ENCODE measurements around the gene GIPC2. TPM values are rescaled to one million over a fixed set of nuclear protein-coding genes. Genes with fewer than 3 reads are reported as not detected.
"Not testable (repeated sequence)": the region's sequence is repeated elsewhere in the genome, so short reads cannot be mapped to it uniquely, and the experiment has no call there.

Gene GIPC2
- total RNA-seq, 1 donor from 2014 or later, result 1.6 TPM

DNA sequence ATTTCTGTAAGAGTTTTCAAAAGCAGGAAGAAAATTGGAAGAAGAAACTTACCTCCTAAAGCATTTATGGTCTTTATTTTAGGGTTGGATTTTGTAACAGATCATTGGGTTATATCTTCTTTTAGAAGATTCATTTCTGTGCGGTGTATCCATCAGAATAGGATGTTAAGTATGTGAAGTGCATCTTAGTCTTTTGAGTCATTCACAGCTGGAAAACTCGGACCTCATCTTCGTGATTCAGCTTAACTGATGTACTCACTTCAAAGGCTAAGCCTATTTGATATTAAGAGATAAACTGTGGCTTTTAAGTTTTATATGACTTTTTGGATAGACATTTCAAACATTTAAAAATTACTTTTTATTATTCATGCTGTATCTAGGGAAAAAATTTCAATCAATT lies 56.3 kb downstream of the GIPC2 start:
- TF ChIP-seq, protein P1, sequence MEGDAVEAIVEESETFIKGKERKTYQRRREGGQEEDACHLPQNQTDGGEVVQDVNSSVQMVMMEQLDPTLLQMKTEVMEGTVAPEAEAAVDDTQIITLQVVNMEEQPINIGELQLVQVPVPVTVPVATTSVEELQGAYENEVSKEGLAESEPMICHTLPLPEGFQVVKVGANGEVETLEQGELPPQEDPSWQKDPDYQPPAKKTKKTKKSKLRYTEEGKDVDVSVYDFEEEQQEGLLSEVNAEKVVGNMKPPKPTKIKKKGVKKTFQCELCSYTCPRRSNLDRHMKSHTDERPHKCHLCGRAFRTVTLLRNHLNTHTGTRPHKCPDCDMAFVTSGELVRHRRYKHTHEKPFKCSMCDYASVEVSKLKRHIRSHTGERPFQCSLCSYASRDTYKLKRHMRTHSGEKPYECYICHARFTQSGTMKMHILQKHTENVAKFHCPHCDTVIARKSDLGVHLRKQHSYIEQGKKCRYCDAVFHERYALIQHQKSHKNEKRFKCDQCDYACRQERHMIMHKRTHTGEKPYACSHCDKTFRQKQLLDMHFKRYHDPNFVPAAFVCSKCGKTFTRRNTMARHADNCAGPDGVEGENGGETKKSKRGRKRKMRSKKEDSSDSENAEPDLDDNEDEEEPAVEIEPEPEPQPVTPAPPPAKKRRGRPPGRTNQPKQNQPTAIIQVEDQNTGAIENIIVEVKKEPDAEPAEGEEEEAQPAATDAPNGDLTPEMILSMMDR (IDR thresholded peaks at IDR 0.05; ENCODE audit: insufficient read depth, low read length, poor library complexity, severe bottlenecking), result no peak
- DNase-seq (ENCODE audit: low read depth), result no peak
- Histone ChIP-seq H3K36me3 (ENCODE audit: control insufficient read depth, insufficient read depth, low read length) (no peaks in the 10 kb centered on the region), H3K4me3 (ENCODE audit: low read depth, low read length) (no peak overlapping the region), H3K27me3 (ENCODE audit: control insufficient read depth, insufficient read depth, low read length) (no peaks in the 10 kb centered on the region)

DNA sequence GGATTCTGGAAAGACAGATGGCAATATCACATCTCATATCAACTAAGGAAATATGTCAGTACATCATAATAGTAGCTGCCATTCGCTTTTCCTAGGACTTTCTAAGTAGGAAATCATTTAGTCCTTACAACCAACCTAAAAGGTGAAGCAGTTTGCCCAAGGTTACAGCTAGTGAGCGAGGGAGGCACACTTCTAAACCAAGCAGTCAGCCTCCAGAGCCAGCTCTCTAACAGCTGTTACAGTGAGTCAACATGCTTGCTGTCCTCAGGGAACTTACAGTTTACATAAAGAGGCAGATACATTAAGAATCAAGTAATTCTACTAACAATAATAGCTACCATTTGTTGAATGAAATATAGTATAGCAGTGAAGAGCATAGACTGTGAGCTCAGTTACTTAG lies 57.1 kb downstream of the GIPC2 start:
- no peak overlapping the region for H3K4me3 ChIP-seq (ENCODE audit: low read depth, low read length)
- no peaks in the 10 kb centered on the region for H3K27me3 ChIP-seq (ENCODE audit: control insufficient read depth, insufficient read depth, low read length)
- H3K36me3 ChIP-seq (ENCODE audit: control insufficient read depth, insufficient read depth, low read length), result no peaks in the 10 kb centered on the region
- TF ChIP-seq, protein P1 (IDR thresholded peaks at IDR 0.05; ENCODE audit: insufficient read depth, low read length, poor library complexity, severe bottlenecking), result no peak
- no peak for DNase-seq (ENCODE audit: low read depth)

DNA sequence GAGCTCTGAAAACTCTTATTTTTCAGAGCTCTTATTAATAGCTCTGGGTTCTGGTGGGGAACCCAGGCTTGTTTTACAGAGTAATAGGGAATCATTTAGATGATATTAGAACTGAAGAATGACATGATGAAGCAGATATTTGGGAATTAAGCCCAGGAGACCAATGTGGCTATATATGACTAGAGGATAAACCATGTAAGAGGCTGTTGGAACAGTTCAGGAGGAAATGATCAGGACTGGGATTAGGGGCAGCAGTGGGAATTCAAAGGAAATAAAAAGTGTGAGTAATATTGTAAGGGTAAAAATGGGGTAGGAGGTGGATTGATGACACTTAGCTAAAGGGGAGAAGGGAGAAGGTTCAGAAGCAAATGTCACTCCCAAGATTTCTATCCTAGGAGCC lies 58.6 kb downstream of the GIPC2 start:
- TF ChIP-seq, protein P1 (IDR thresholded peaks at IDR 0.05; ENCODE audit: insufficient read depth, low read length, poor library complexity, severe bottlenecking), result no peak
- DNase-seq (ENCODE audit: low read depth), result no peak
- Histone ChIP-seq H3K4me3 (ENCODE audit: low read depth, low read length) (no peak overlapping the region), H3K36me3 (ENCODE audit: control insufficient read depth, insufficient read depth, low read length) (no peaks in the 10 kb centered on the region), H3K27me3 (ENCODE audit: control insufficient read depth, insufficient read depth, low read length) (no peaks in the 10 kb centered on the region)

DNA sequence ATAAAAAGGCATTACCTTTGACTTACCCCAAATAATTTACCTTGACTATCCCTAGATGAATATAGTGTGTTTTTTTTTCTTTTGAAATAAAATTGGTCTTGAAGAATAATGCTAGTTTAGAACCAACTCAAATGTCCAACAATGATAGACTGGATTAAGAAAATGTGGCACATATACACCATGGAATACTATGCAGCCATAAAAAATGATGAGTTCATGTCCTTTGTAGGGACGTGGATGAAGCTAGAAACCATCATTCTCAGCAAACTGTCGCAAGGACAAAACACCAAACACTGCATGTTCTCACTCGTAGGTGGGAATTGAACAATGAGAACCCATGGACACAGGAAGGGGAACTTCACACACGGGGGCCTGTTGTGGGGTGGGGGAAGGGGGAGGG lies 63.9 kb downstream of the GIPC2 start:
- not testable (repeated sequence) for H3K27me3 ChIP-seq (ENCODE audit: control insufficient read depth, insufficient read depth, low read length); DNase-seq (ENCODE audit: low read depth); H3K4me3 ChIP-seq (ENCODE audit: low read depth, low read length); H3K36me3 ChIP-seq (ENCODE audit: control insufficient read depth, insufficient read depth, low read length)

DNA sequence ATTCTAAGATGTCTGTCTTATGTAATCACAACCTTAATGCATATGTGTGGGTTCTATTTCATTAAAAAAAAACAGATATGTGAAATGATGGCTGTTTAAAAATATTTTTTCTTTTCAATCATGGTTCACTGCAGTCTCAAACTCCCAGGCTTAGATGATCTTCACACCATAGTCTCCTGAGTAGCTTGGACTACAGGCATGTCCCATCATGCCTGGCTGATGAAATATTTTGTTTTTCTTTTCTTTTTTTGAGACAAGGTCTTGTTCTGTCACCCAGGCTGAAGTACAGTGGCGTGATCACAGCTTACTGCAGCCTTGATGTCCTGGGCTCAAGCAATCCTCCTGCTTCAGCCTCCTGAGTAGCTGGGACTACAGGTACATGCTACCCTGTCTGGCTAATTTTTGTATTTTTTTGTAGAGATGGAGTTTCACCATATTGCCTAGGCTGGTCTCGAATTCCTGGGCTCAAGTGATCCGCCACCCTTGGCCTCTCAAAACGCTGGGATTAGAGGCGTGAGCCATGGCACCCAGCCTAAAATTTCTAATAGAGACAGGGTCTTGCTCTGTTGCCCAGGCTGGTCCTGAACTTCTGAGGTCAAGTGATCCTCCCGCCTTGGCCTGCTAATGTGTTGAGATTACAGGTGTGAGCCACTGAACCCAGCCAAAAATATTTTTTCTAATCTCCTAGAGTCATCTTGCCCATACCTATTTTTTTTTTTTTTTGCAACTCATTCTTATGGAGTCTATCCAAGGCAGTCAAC lies 67.6 kb downstream of the GIPC2 start:
- TF ChIP-seq, protein P1 (IDR thresholded peaks at IDR 0.05; ENCODE audit: insufficient read depth, low read length, poor library complexity, severe bottlenecking), result no peak
- Histone ChIP-seq H3K27me3 (ENCODE audit: control insufficient read depth, insufficient read depth, low read length) (no peaks in the 10 kb centered on the region), H3K36me3 (ENCODE audit: control insufficient read depth, insufficient read depth, low read length) (no peaks in the 10 kb centered on the region), H3K4me3 (ENCODE audit: low read depth, low read length) (no peak overlapping the region)
- no peak for DNase-seq (ENCODE audit: low read depth)

DNA sequence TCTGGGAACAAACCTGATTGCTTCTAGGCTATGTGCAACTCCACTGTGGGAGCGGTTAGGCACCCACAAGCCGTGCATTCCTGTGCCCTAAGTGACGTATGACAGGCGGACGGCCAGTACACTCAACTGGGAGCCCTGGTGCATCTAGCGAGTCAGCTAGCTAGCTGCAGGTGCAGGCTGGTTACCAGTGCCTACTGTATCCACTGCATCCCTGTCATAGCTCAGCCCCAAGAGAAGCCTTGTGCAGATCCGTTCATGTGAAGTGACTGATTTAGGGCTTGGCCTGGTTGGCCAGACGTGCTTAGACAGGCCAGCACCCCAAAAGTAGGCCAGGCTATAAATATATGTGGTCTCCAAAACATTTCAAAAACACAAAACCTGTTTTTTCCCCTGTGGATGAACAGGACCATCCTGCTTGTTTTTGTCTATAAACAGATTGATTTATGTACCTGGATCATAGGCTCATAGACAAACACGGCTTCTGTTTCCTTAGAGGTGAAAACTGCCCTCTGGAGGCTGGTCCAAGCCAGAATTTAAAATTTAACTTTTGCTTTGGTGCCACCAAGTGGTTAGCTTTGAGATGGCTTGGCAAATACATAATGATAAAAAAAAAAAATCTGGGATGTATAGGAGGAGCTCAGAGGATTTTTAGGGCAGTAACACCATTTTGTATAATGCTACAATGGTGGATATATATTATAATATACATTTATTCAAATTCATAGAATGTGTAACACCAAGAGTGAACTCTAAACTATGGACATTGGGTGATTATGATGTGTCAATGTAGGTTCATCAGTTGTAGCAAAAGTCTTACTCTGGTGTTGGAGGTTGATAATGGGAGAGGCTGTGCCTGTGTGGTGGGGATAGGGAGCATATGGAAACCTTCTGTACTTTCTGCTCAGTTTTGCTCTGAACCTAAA lies 68.5 kb downstream of the GIPC2 start:
- Histone ChIP-seq H3K4me3 (ENCODE audit: low read depth, low read length) (no peak overlapping the region), H3K36me3 (ENCODE audit: control insufficient read depth, insufficient read depth, low read length) (no peaks in the 10 kb centered on the region), H3K27me3 (ENCODE audit: control insufficient read depth, insufficient read depth, low read length) (no peaks in the 10 kb centered on the region)
- TF ChIP-seq, protein P1 (IDR thresholded peaks at IDR 0.05; ENCODE audit: insufficient read depth, low read length, poor library complexity, severe bottlenecking), result peak; percentile 83
- peak; percentile 18 for DNase-seq (ENCODE audit: low read depth)

DNA sequence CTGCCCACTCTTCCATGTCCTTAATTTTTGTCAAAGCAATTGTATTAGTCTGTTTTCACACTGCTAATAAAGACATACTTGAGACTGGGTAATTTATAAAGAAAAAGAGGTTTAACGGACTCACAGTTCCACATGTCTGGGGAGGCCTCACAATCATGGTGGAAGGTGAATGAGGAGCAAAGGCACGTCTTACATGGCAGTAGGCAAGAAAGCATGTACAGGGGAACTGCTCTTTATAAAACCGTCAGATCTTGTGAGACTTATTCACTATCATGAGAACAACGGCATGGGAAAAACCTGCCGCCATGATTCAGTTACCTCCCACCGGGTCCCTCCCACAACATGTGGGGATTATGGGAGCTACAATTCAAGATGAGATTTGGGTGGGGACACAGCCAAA lies 74.7 kb downstream of the GIPC2 start:
- not testable (repeated sequence) for H3K36me3 ChIP-seq (ENCODE audit: control insufficient read depth, insufficient read depth, low read length); H3K27me3 ChIP-seq (ENCODE audit: control insufficient read depth, insufficient read depth, low read length); H3K4me3 ChIP-seq (ENCODE audit: low read depth, low read length); DNase-seq (ENCODE audit: low read depth)
